ENCODE data around the gene FAM120AOS. TPM values are rescaled to one million over a fixed set of nuclear protein-coding genes. Genes with fewer than 3 reads are reported as not detected.

FAM120AOS gene
- polyA plus RNA-seq, 1 of the 3 experiments (the other 2 are of a cell fraction), result 30.1 TPM

GRCh38 chr9:93465855-93466254 is 12.5 kb upstream of the FAM120AOS start:
- H2AFZ ChIP-seq (ENCODE audit: low read depth), result no peak overlapping the region
- peaks cover 26 to 28% of the 10 kb centered on the region in 2 experiments; a peak in 3 of 4 replicates for H3K4me1 ChIP-seq (ENCODE audit: control insufficient read depth in 1 of 2, insufficient read depth in 2 of 2, low read depth in 1 of 2, low read length in 1 of 2)
- ChIA-PET CTCF (no interaction called here), POLR2A (no interaction called here)
- no peaks in the 10 kb centered on the region for H3K9me3 ChIP-seq
- no peak for DNase-seq
- H3F3A ChIP-seq (replicated peaks; ENCODE audit: insufficient read depth), result no peaks in the 10 kb centered on the region
- peaks cover 100% of the 10 kb centered on the region for H3K79me2 ChIP-seq (ENCODE audit: insufficient read depth)
- 96% methylated on average over 6 of the region's 6 CpGs for WGBS (ENCODE audit: low lambda C conversion rate)
- H3K4me3 ChIP-seq (ENCODE audit: low read depth in 2 of 2, low read length in 1 of 2), result no peak overlapping the region
- no peaks in the 10 kb centered on the region for H3K9me2 ChIP-seq
- H4K20me1 ChIP-seq (ENCODE audit: insufficient read depth), result peaks cover 59% of the 10 kb centered on the region
- no peaks in the 10 kb centered on the region for H3K36me3 ChIP-seq (replicated peaks in 1 of 2; ENCODE audit: control insufficient read depth in 1 of 2, insufficient read depth in 2 of 2, low read length in 1 of 2)
- H3K4me2 ChIP-seq, result no peak overlapping the region
- 0 out of 4 replicates have a peak overlapping the region, but pooled peaks of 1 of the 2 experiments have one; percentile 9 for H3K27ac ChIP-seq (ENCODE audit: low read depth in 2 of 2, low read length in 1 of 2)
- TF ChIP-seq RXRA (IDR thresholded peaks at IDR 0.05; ENCODE audit: borderline replicate concordance, low read depth) (no peak), MXI1 (IDR thresholded peaks at IDR 0.05; ENCODE audit: low read depth, low read length) (no peak), SMC3 (IDR thresholded peaks at IDR 0.05; ENCODE audit: low read depth, low read length) (no peak), TEAD4 (IDR thresholded peaks at IDR 0.05; ENCODE audit: borderline replicate concordance, insufficient read depth) (no peak), CHD2 (IDR thresholded peaks at IDR 0.05; ENCODE audit: low read length, partially characterized antibody) (no peak), ELF1 (IDR thresholded peaks at IDR 0.05) (no peak)
- TF ChIP-seq, protein P1, sequence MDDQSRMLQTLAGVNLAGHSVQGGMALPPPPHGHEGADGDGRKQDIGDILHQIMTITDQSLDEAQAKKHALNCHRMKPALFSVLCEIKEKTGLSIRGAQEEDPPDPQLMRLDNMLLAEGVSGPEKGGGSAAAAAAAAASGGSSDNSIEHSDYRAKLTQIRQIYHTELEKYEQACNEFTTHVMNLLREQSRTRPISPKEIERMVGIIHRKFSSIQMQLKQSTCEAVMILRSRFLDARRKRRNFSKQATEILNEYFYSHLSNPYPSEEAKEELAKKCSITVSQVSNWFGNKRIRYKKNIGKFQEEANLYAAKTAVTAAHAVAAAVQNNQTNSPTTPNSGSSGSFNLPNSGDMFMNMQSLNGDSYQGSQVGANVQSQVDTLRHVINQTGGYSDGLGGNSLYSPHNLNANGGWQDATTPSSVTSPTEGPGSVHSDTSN (IDR thresholded peaks at IDR 0.05), result no peak
- TF ChIP-seq, protein P2, sequence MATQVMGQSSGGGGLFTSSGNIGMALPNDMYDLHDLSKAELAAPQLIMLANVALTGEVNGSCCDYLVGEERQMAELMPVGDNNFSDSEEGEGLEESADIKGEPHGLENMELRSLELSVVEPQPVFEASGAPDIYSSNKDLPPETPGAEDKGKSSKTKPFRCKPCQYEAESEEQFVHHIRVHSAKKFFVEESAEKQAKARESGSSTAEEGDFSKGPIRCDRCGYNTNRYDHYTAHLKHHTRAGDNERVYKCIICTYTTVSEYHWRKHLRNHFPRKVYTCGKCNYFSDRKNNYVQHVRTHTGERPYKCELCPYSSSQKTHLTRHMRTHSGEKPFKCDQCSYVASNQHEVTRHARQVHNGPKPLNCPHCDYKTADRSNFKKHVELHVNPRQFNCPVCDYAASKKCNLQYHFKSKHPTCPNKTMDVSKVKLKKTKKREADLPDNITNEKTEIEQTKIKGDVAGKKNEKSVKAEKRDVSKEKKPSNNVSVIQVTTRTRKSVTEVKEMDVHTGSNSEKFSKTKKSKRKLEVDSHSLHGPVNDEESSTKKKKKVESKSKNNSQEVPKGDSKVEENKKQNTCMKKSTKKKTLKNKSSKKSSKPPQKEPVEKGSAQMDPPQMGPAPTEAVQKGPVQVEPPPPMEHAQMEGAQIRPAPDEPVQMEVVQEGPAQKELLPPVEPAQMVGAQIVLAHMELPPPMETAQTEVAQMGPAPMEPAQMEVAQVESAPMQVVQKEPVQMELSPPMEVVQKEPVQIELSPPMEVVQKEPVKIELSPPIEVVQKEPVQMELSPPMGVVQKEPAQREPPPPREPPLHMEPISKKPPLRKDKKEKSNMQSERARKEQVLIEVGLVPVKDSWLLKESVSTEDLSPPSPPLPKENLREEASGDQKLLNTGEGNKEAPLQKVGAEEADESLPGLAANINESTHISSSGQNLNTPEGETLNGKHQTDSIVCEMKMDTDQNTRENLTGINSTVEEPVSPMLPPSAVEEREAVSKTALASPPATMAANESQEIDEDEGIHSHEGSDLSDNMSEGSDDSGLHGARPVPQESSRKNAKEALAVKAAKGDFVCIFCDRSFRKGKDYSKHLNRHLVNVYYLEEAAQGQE (IDR thresholded peaks at IDR 0.05; ENCODE audit: low read depth, low read length), result no peak
- TF ChIP-seq, protein P3, sequence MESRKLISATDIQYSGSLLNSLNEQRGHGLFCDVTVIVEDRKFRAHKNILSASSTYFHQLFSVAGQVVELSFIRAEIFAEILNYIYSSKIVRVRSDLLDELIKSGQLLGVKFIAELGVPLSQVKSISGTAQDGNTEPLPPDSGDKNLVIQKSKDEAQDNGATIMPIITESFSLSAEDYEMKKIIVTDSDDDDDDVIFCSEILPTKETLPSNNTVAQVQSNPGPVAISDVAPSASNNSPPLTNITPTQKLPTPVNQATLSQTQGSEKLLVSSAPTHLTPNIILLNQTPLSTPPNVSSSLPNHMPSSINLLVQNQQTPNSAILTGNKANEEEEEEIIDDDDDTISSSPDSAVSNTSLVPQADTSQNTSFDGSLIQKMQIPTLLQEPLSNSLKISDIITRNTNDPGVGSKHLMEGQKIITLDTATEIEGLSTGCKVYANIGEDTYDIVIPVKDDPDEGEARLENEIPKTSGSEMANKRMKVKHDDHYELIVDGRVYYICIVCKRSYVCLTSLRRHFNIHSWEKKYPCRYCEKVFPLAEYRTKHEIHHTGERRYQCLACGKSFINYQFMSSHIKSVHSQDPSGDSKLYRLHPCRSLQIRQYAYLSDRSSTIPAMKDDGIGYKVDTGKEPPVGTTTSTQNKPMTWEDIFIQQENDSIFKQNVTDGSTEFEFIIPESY (IDR thresholded peaks at IDR 0.05; ENCODE audit: borderline replicate concordance, low read depth), result no peak
- H3K27me3 ChIP-seq (ENCODE audit: insufficient read depth), result no peaks in the 10 kb centered on the region
- no peak overlapping the region for H3K9ac ChIP-seq

DNA sequence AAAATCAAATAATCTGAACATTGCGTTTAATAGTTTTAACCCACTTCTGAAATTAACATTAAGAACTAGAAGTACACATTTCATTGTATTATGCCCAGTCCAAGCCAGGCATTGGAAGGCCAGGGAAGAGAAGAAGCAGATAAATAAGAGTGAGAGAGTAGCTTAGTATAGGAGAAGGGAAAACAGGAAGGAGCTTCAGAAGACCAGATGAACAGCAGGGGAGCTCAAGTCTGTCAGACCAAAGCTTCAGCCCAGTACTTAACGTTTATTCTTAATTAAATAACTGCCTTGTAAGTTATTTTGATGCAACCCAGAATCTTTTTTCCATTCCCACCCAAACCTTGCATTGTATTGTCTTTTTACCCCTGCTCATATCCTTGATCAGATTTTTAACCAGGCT is 11.5 kb upstream of the FAM120AOS start:
- Histone ChIP-seq H3K4me3 (ENCODE audit: low read depth in 2 of 2, low read length in 1 of 2) (no peak overlapping the region), H4K20me1 (ENCODE audit: insufficient read depth) (peaks cover 63% of the 10 kb centered on the region), H3K36me3 (replicated peaks in 1 of 2; ENCODE audit: control insufficient read depth in 1 of 2, insufficient read depth in 2 of 2, low read length in 1 of 2) (no peaks in the 10 kb centered on the region), H3K9me2 (no peaks in the 10 kb centered on the region), H2AFZ (ENCODE audit: low read depth) (no peak overlapping the region), H3K9ac (no peak overlapping the region), H3K27ac (ENCODE audit: low read depth in 2 of 2, low read length in 1 of 2) (peak overlapping the region in 1 of 2 experiments; percentile 39; a peak in 2 of 4 replicates), H3K4me1 (ENCODE audit: control insufficient read depth in 1 of 2, insufficient read depth in 2 of 2, low read depth in 1 of 2, low read length in 1 of 2) (peaks cover 27 to 34% of the 10 kb centered on the region in 2 experiments; a peak in 3 of 4 replicates), H3F3A (replicated peaks; ENCODE audit: insufficient read depth) (no peaks in the 10 kb centered on the region), H3K9me3 (no peaks in the 10 kb centered on the region), H3K4me2 (no peak overlapping the region), H3K27me3 (ENCODE audit: insufficient read depth) (no peaks in the 10 kb centered on the region), H3K79me2 (ENCODE audit: insufficient read depth) (peaks cover 100% of the 10 kb centered on the region)
- POLR2A ChIA-PET, result no interaction called here
- CTCF ChIA-PET, result interaction anchor here (1.2 to 2.8 kb wide), 2 partner anchors 102 to 114 kb away, joined by 3 to 12 read pairs; no protein-coding TSS in a partner anchor
- no peak for DNase-seq
- 68% methylated on average over 2 of the region's 2 CpGs for WGBS (ENCODE audit: low lambda C conversion rate)
- TF ChIP-seq ELF1 (IDR thresholded peaks at IDR 0.05), result no peak
- no peak for TF ChIP-seq MXI1 (IDR thresholded peaks at IDR 0.05; ENCODE audit: low read depth, low read length)
- no peak for TF ChIP-seq NFIC (IDR thresholded peaks at IDR 0.05; ENCODE audit: borderline replicate concordance)
- TF ChIP-seq, protein P1 (IDR thresholded peaks at IDR 0.05), result no peak
- TF ChIP-seq FOSL2 (IDR thresholded peaks at IDR 0.05; ENCODE audit: borderline replicate concordance, low read depth), result no peak
